Ishikawa (cell line): ENCODE measurements around the gene MN1.

ENCODE experiments used
- CEBPB ChIP-seq: IDR thresholded peaks from 2 replicates; pipeline ENCODE4 v1.6.1; 2012
- CREB1 ChIP-seq: IDR thresholded peaks from 2 replicates; pipeline ENCODE4 v1.6.1; 2012; ENCODE audit warnings: low read depth
- EGR1 ChIP-seq: IDR thresholded peaks from 2 replicates; pipeline ENCODE4 v1.6.1; 2012
- EP300 ChIP-seq: IDR thresholded peaks from 2 replicates; pipeline ENCODE4 v1.6.1; 2012; ENCODE audit warnings: borderline replicate concordance
- FOXM1 ChIP-seq: IDR thresholded peaks from 2 replicates; pipeline ENCODE4 v1.6.1; 2012; ENCODE audit warnings: low read depth, borderline replicate concordance
- NFIC ChIP-seq: IDR thresholded peaks from 2 replicates; pipeline ENCODE4 v1.6.1; 2012
- RAD21 ChIP-seq: IDR thresholded peaks from 2 replicates; pipeline ENCODE4 v1.6.1; 2012; ENCODE audit warnings: low read depth
- TAF1 ChIP-seq: IDR thresholded peaks from 2 replicates; pipeline ENCODE4 v1.6.1; 2012; ENCODE audit warnings: low read depth, mild to moderate bottlenecking
- TCF12 ChIP-seq: IDR thresholded peaks from 2 replicates; pipeline ENCODE4 v1.6.1; 2012; ENCODE audit warnings: low read depth
- TEAD4 ChIP-seq: IDR thresholded peaks from 2 replicates; pipeline ENCODE4 v1.6.1; 2012
- YY1 ChIP-seq: IDR thresholded peaks from 2 replicates; pipeline ENCODE4 v1.6.1; 2012; ENCODE audit warnings: low read depth
- ZBTB7A ChIP-seq: IDR thresholded peaks from 2 replicates; pipeline ENCODE4 v1.6.1; 2012; ENCODE audit warnings: low read depth
- TF ChIP-seq, protein P1 (sequence below): IDR thresholded peaks from 2 replicates; pipeline ENCODE4 v1.6.1; 2012
- TF ChIP-seq, protein P2 (sequence below): IDR thresholded peaks from 2 replicates; pipeline ENCODE4 v1.6.1; 2012
- TF ChIP-seq, protein P3 (sequence below): IDR thresholded peaks from 2 replicates; pipeline ENCODE4 v1.6.1; 2012; ENCODE audit warnings: low read depth, mild to moderate bottlenecking

The MN1 gene

GRCh38 chr22:27792452-27793161, 8.9 kb downstream of the MN1 start:
- TF ChIP-seq, protein P1, sequence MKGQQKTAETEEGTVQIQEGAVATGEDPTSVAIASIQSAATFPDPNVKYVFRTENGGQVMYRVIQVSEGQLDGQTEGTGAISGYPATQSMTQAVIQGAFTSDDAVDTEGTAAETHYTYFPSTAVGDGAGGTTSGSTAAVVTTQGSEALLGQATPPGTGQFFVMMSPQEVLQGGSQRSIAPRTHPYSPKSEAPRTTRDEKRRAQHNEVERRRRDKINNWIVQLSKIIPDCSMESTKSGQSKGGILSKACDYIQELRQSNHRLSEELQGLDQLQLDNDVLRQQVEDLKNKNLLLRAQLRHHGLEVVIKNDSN, result no peak
- TF ChIP-seq, protein P2, sequence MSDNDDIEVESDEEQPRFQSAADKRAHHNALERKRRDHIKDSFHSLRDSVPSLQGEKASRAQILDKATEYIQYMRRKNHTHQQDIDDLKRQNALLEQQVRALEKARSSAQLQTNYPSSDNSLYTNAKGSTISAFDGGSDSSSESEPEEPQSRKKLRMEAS, result no peak
- TF ChIP-seq CEBPB, result no peak
- no peak for TF ChIP-seq FOXM1
- no peak for TF ChIP-seq CREB1
- no peak for TF ChIP-seq ZBTB7A
- no peak for TF ChIP-seq RAD21
- no peak for TF ChIP-seq TCF12
- TF ChIP-seq, protein P3, sequence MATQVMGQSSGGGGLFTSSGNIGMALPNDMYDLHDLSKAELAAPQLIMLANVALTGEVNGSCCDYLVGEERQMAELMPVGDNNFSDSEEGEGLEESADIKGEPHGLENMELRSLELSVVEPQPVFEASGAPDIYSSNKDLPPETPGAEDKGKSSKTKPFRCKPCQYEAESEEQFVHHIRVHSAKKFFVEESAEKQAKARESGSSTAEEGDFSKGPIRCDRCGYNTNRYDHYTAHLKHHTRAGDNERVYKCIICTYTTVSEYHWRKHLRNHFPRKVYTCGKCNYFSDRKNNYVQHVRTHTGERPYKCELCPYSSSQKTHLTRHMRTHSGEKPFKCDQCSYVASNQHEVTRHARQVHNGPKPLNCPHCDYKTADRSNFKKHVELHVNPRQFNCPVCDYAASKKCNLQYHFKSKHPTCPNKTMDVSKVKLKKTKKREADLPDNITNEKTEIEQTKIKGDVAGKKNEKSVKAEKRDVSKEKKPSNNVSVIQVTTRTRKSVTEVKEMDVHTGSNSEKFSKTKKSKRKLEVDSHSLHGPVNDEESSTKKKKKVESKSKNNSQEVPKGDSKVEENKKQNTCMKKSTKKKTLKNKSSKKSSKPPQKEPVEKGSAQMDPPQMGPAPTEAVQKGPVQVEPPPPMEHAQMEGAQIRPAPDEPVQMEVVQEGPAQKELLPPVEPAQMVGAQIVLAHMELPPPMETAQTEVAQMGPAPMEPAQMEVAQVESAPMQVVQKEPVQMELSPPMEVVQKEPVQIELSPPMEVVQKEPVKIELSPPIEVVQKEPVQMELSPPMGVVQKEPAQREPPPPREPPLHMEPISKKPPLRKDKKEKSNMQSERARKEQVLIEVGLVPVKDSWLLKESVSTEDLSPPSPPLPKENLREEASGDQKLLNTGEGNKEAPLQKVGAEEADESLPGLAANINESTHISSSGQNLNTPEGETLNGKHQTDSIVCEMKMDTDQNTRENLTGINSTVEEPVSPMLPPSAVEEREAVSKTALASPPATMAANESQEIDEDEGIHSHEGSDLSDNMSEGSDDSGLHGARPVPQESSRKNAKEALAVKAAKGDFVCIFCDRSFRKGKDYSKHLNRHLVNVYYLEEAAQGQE, result no peak
- TF ChIP-seq NFIC, result no peak
- no peak for TF ChIP-seq EP300
- no peak for TF ChIP-seq YY1
- TF ChIP-seq TEAD4, result no peak
- no peak for TF ChIP-seq EGR1
- no peak for TF ChIP-seq TAF1

DNA sequence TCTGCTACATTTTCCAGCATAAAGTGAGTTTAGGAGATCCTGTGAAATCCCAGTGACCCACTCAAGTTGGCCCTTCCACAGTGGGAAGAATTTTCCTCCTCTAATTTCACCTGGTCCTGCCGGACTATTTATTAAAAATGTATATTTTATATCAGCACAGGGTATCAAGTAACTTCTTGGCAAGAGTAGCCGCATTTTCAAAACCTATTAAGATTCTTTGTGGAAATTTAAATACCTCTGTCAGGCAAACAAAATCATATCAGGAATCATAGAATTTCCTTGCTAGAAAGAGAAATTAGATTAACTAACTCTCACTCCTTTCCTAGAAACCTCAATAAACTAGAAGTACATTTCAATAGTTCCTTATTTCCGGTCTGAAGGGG, 9.7 kb downstream of the MN1 start:
- TF ChIP-seq FOXM1 (no peak), CREB1 (no peak), EP300 (no peak), RAD21 (no peak)

DNA sequence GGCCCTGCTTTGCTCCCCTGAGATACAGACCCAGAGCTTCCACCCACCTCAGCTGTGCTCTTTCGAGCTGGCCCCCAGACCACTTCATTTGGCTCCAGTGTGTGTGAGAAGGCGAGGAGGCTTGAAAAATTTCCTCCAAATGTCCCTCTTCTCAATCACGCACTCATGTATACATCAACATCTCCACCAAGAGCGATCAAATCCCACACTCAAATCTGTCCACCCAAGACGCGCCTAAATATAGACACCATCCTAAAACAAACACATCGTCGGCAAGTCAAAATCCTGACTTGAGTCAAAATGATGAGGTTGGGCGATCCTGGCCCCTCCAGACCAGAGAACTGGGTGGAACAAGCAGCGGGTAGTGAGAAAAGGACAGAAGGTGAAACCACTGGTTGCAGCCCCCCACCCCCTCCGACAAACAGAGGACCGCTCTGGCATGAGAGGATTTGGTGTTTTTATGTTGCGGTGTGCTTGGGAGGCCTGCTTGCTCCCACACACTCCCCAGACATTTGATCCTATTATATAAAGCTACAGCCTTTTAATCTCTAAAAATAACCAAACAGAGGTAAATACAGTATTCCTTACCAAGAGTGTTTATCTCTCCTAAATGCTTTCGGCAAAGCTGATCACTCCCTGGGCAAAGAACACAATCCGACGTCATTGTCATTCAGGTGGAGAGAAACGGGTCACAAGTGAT, 10.2 kb downstream of the MN1 start:
- TF ChIP-seq TAF1, result no peak
- TF ChIP-seq ZBTB7A, result no peak
- TF ChIP-seq RAD21, result no peak
- no peak for TF ChIP-seq FOXM1
- TF ChIP-seq, protein P3, result no peak
- TF ChIP-seq NFIC, result no peak
- TF ChIP-seq, protein P1, result no peak
- TF ChIP-seq EGR1, result no peak
- no peak for TF ChIP-seq CREB1
- TF ChIP-seq TEAD4, result no peak
- TF ChIP-seq EP300, result no peak
- TF ChIP-seq TCF12, result no peak
- TF ChIP-seq, protein P2, result no peak
- TF ChIP-seq CEBPB, result no peak
- no peak for TF ChIP-seq YY1

DNA sequence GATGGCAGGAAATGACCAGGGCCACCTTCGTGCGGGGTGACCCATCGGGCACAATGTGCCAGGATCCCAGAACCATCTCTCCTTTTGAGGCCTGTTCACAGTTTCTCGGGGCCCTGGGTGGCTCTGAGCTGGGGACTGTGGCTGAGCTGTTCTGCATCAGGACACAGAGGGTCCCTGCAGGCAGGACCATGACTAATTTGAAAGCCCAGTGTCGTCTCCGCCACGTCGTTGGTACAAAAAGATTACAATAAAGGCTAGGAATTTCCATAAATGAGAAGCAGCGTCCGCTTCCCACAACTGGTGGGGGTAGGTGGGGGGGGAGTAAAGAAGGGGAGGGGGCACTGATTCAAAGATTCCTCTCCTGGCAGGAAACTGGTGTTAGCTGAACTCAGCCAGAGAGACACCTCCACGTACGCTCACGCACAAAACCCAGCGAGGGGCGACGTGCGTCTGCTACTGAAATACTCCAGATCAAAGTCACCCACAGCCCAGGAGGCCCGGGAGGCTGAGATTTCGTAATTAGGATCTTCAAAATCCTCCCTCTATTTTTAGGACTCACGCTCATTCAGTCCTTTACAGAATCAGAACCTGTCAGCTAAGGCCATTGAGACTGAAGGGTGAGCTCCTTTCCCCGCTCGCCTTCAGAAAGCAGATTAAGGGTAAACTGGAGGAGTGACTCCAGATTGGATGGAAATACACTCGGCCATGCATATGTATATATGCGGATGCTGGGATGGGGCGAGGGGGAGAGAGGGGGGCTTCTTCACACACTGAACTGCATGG, 11.0 kb downstream of the MN1 start:
- TF ChIP-seq FOXM1 (no peak), CREB1 (no peak), ZBTB7A (no peak), CEBPB (no peak), TAF1 (no peak), YY1 (no peak), TCF12 (no peak), NFIC (no peak), RAD21 (no peak), TEAD4 (no peak), EP300 (no peak), EGR1 (no peak)
- TF ChIP-seq, protein P2, result no peak
- TF ChIP-seq, protein P1, result no peak
- TF ChIP-seq, protein P3, result no peak
